ENCODE measurements around the gene C16orf95.

C16orf95 gene

DNA sequence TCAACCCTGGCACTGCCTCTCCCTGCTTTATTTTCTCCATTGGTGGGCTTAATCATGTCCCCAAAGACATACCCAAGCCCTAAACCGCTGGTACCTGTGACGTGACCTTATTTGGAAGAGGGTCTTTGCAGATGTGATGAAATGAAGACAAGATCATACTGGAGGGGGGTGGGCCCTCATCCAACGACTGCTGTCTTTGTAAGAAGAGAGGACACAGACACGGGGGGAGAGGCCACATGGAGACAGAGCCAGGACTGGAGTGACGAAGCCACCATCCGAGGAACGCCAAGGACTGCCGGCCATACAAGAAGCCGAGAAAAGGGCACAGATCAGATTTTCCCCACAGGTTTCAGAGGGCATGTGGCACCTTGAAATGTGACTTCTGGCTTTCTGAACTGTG, 62.5 kb downstream of the C16orf95 start:
- no peak for DNase-seq (ENCODE audit: low read depth in 2 of 2, low spot score in 1 of 2)

GRCh38 chr16:87254296-87254695, 62.9 kb downstream of the C16orf95 start:
- DNase-seq (ENCODE audit: low read depth in 2 of 2, low spot score in 1 of 2): no peak

DNA sequence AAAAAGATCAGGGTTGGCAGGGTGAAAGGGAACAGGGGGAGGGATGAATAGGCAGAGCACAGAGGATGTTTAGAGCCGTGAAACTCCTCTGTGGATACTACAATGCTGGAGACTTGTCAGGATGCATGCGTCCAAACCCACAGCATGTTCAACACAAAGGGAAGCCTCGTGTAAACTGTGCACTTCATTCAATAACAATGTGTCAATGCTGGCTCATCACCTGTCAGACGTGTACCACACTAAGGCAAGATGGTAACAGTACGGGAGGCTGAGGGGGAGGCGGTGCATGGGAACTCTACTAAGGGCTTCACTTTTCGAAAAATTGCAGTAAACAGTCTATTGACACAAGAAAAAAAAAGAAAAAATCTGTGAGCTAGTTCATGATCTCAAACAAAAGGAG, 63.7 kb downstream of the C16orf95 start:
- DNase-seq (ENCODE audit: low read depth in 2 of 2, low spot score in 1 of 2): no peak

Data from stimulated activated CD8-positive, alpha-beta memory T cell treated with anti-CD3 and anti-CD28 coated beads, Interleukin-4, amount 100 ng/mL, for 4 hours (primary cell).